HCT116 (cell line): ENCODE measurements around the gene C11orf68. TPM values are rescaled to one million over a fixed set of nuclear protein-coding genes. Genes with fewer than 3 reads are reported as not detected.

Source experiments
- ATAC-seq: fragments of 200-7000 bp; cut with Tn5 transposase; 2 replicates; pipeline ENCODE4 v1.9.1; 2020; ENCODE audit warnings: mild to moderate bottlenecking, moderate library complexity
- BruUV-seq: library from RNA; stranded (reverse); fragments of 400-500 nt; replicated peaks from 2 replicates; lab custom pipeline; 2021; lab: Mats Ljungman, UMichigan
- CTCF ChIA-PET: fragments of 300-600 bp; sonication (Branson Sonifier 250); formaldehyde crosslinking; loops from one replicate; lab custom pipeline; 2021; ENCODE audit warnings: antibody characterized with exemption; lab: Charles Lee
- POLR2A ChIA-PET: fragments of 300-600, 350-600 bp; sonication (Branson Sonifier 250); formaldehyde crosslinking; loops from one replicate; lab custom pipeline; 2021; ENCODE audit warnings: antibody characterized with exemption; lab: Charles Lee
- RAD21 ChIA-PET, 2 experiments: fragments of 300-600 bp; sonication (Branson Sonifier 250); formaldehyde crosslinking; loops; one replicate each; lab custom pipeline; 2023; ENCODE audit warnings: low total read pairs in 2 of 2; ENCODE audit not compliant: uncharacterized antibody in 2 of 2, unreplicated experiment in 2 of 2, low non-redundant PET in 1 of 2; lab: Charles Lee
- DNase-seq: peaks from one replicate; pipeline ENCODE4 v3.0.0-alpha.2; 2010; ENCODE audit warnings: low read depth, low spot score
- H2AFZ ChIP-seq: fragments of 200-600 bp; shearing (Covaris generic), sonication (generic); 2 replicates; pipeline ENCODE4 v1.6.1; 2017; ENCODE audit warnings: low read depth, mixed run types, mixed read lengths, antibody characterized with exemption, low read length; ENCODE audit not compliant: poor library complexity, severe bottlenecking
- H3K27ac ChIP-seq: 2 replicates; pipeline ENCODE4 v1.5.1; 2012; ENCODE audit warnings: low read depth, low read length
- H3K27me3 ChIP-seq: fragments of 200-600 bp; sonication (generic); 2 replicates; pipeline ENCODE4 v1.6.1; 2016; ENCODE audit warnings: mixed run types, low read length, mixed read lengths; ENCODE audit not compliant: insufficient read depth
- H3K36me3 ChIP-seq, 2 experiments: fragments of 200-500 bp in 1 of 2; fragments of 200-600 bp in 1 of 2; sonication (Bioruptor generic) in 1 of 2; sonication (generic) in 1 of 2; 2 replicates each; pipeline versions ENCODE4 v1.5.1 to v1.6.1; 2014 to 2016; ENCODE audit warnings: low read length in 2 of 2, inconsistent platforms in 1 of 2, mixed read lengths in 1 of 2, mixed run types in 1 of 2; ENCODE audit not compliant: insufficient read depth in 2 of 2, control insufficient read depth in 1 of 2
- H3K4me1 ChIP-seq, 2 experiments: fragments of 200-600 bp in 1 of 2; sonication (generic) in 1 of 2; 2 replicates each; pipeline versions ENCODE4 v1.5.1 to v1.6.1; 2012 to 2017; ENCODE audit warnings: low read length in 2 of 2, inconsistent platforms in 1 of 2, mild to moderate bottlenecking in 1 of 2, mixed read lengths in 1 of 2, mixed run types in 1 of 2, moderate library complexity in 1 of 2; ENCODE audit not compliant: insufficient read depth in 2 of 2, control insufficient read depth in 1 of 2
- H3K4me2 ChIP-seq: fragments of 200-600 bp; sonication (generic); 2 replicates; pipeline ENCODE4 v1.6.1; 2017; ENCODE audit warnings: mixed run types, low read length, mixed read lengths
- H3K4me3 ChIP-seq, 2 experiments: fragments of 200-600 bp in 1 of 2; sonication (generic) in 1 of 2; replicated peaks in 1 of 2; 2 replicates each; pipeline ENCODE4 v1.5.1; 2011 to 2016; ENCODE audit warnings: low read length in 2 of 2, control low read depth in 1 of 2, low read depth in 1 of 2, mild to moderate bottlenecking in 1 of 2, mixed read lengths in 1 of 2, mixed run types in 1 of 2
- H3K79me2 ChIP-seq: fragments of 200-600 bp; sonication (generic); 2 replicates; pipeline ENCODE4 v1.6.1; 2017; ENCODE audit warnings: mild to moderate bottlenecking, mixed run types, low read length, moderate library complexity, mixed read lengths; ENCODE audit not compliant: insufficient read depth
- H3K9ac ChIP-seq: fragments of 200-600 bp; sonication (generic); 2 replicates; pipeline ENCODE4 v1.6.1; 2016; ENCODE audit warnings: low read length, mixed read lengths
- H3K9me2 ChIP-seq: fragments of 200-600 bp; sonication (generic), shearing (Covaris generic); 2 replicates; pipeline ENCODE4 v1.6.1; 2017; ENCODE audit warnings: mixed run types, mild to moderate bottlenecking, moderate library complexity; ENCODE audit not compliant: insufficient read depth
- H3K9me3 ChIP-seq, 2 experiments: fragments of 200-500 bp in 1 of 2; fragments of 200-600 bp in 1 of 2; sonication (Bioruptor generic) in 1 of 2; sonication (generic) in 1 of 2; 2 replicates each; pipeline ENCODE4 v1.6.1; 2014 to 2017; ENCODE audit warnings: low read length in 2 of 2, mixed read lengths in 2 of 2, inconsistent platforms in 1 of 2, low read depth in 1 of 2, mild to moderate bottlenecking in 1 of 2, mixed run types in 1 of 2, moderate library complexity in 1 of 2; ENCODE audit not compliant: control insufficient read depth in 1 of 2, insufficient read depth in 1 of 2
- H4K20me1 ChIP-seq: fragments of 200-600 bp; sonication (generic), shearing (Covaris generic); 2 replicates; pipeline ENCODE4 v1.6.1; 2017; ENCODE audit warnings: mixed run types, mild to moderate bottlenecking, moderate library complexity; ENCODE audit not compliant: insufficient read depth
- CBX3 ChIP-seq: IDR thresholded peaks from 2 replicates; pipeline ENCODE4 v1.6.1; 2012; ENCODE audit warnings: low read depth
- CEBPB ChIP-seq: IDR thresholded peaks from 2 replicates; pipeline ENCODE4 v1.6.1; 2012; ENCODE audit warnings: low read depth
- ELF1 ChIP-seq: IDR thresholded peaks from 2 replicates; pipeline ENCODE4 v1.6.1; 2012; ENCODE audit warnings: low read depth, borderline replicate concordance
- EZH2 ChIP-seq: fragments of 200-600 bp; sonication (generic); IDR thresholded peaks from 2 replicates; pipeline ENCODE4 v1.6.1; 2017; ENCODE audit warnings: antibody characterized with exemption, mixed run types
- JUND ChIP-seq: IDR thresholded peaks from 2 replicates; pipeline ENCODE4 v1.6.1; 2012
- POLR2A ChIP-seq: IDR thresholded peaks from 2 replicates; pipeline ENCODE4 v1.7.0; 2011; ENCODE audit warnings: borderline replicate concordance; ENCODE audit not compliant: insufficient read depth, insufficient read length; ENCODE audit errors: extremely low read depth
- TCF7L2 ChIP-seq: IDR thresholded peaks from 2 replicates; pipeline ENCODE4 v1.7.0; 2011; ENCODE audit warnings: borderline replicate concordance, inconsistent platforms; ENCODE audit not compliant: insufficient read depth, insufficient read length; ENCODE audit errors: extremely low read depth
- ZFX ChIP-seq: fragments of 450-650 bp; IDR thresholded peaks from 2 replicates; pipeline ENCODE4 v1.6.1; 2017
- ZNF274 ChIP-seq: fragments of 200-500 bp; sonication (Bioruptor generic); IDR thresholded peaks from 2 replicates; pipeline ENCODE4 v1.6.1; 2014; ENCODE audit warnings: mild to moderate bottlenecking, low read depth, low read length, inconsistent platforms
- intact Hi-C: fragments of 100-400 bp; cut with micrococcal nuclease; formaldehyde crosslinking; loops from 2 replicates; pipeline ENCODE4 v1.10.0; 2022
- total RNA-seq: library from RNA; stranded (reverse); gene quantifications from one replicate; pipeline ENCODE4 v1.2.1, GENCODE V29; 2021; ENCODE audit not compliant: unreplicated experiment
- TF ChIP-seq, protein P1 (sequence below): IDR thresholded peaks from 2 replicates; pipeline ENCODE4 v1.6.1; 2012
- TF ChIP-seq, protein P2 (sequence below): IDR thresholded peaks from 2 replicates; pipeline ENCODE4 v1.6.1; 2011; ENCODE audit warnings: mild to moderate bottlenecking, low read length, moderate library complexity; ENCODE audit not compliant: insufficient replicate concordance; ENCODE audit errors: extremely low read depth
- TF ChIP-seq, protein P3 (sequence below): IDR thresholded peaks from 2 replicates; pipeline ENCODE4 v1.6.1; 2012
- TF ChIP-seq, protein P4 (sequence below), 3 experiments: fragments of 200-600 bp in 1 of 3; sonication (generic) in 1 of 3; IDR thresholded peaks in 2 of 3; conservative IDR thresholded peaks in 1 of 3; 2 replicates each; pipeline ENCODE4 v1.5.1; 2012 to 2017; ENCODE audit warnings: low read depth in 2 of 3, low read length in 2 of 3, antibody characterized with exemption in 1 of 3, borderline replicate concordance in 1 of 3, control low read depth in 1 of 3, mild to moderate bottlenecking in 1 of 3, mixed read lengths in 1 of 3, mixed run types in 1 of 3, moderate library complexity in 1 of 3; ENCODE audit not compliant: insufficient read depth in 1 of 3

C11orf68 gene
- total RNA-seq, 1 experiment from 2014 or later, result 49.8 TPM

DNA sequence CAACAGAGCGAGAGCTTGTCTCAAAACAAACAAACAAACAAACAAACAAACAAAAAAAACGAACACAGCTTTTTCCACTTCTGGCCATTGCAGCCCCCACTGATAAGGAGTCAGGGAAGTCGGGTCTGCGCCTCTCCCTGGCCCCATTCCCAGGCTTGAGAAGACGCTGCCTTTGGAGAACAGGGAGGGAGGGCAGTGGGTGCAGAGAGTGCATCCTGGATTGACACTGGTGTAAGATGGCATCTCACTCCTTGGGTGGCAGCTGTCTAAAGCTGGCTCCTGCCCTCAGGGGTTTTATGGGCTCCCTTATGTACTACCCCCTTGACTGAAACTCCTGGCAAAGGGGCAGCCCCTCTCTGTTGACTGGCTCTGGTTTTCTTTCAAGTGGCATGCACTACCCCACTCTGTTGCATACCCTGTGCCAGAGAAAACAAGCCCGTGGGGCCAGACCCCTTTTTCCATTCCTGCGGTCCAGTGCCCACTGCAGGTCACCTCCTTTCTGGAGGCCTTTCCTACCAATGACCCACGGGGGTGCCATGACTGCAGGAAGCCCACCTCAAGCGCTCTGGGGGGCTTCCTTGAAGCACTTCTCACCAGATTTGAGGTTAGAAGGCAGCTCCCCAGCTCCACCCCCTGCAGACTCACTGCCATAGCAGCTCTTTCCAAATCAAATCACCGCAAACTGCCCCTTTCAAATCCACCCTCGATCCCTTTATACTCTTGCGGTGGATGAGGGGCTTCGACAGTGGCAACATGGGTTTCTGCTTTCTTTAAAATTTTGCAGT lies 13.1 kb upstream of the C11orf68 start:
- Histone ChIP-seq H3K4me3 (no peak overlapping the region), H3K27me3 (no peaks in the 10 kb centered on the region), H4K20me1 (no peaks in the 10 kb centered on the region), H3K4me1 (peaks cover 6 to 16% of the 10 kb centered on the region in 2 experiments; a peak in 3 of 4 replicates), H2AFZ (peak overlapping the region; percentile 70), H3K9me2 (no peaks in the 10 kb centered on the region), H3K9me3 (no peaks in the 10 kb centered on the region), H3K36me3 (no peaks in the 10 kb centered on the region), H3K9ac (no peak overlapping the region)
- ChIA-PET CTCF (interaction anchor here (0.6 to 1.3 kb wide), 3 partner anchors 9 to 120 kb away, joined by 3 to 6 read pairs (median 3); partner anchors contain the start of gene SF3B2), POLR2A (interaction anchor here (1.2 to 2.9 kb wide), 2 partner anchors 16 to 42 kb away, joined by 3 to 7 read pairs; partner anchors contain the start of gene CCDC85B), RAD21 (no interaction called here)
- BruUV-seq, result no TSS peak
- intact Hi-C loops, result no loop called here
- ATAC-seq, result peak; percentile 45
- TF ChIP-seq CBX3, result no peak
- no peak for TF ChIP-seq TCF7L2
- TF ChIP-seq, protein P1, sequence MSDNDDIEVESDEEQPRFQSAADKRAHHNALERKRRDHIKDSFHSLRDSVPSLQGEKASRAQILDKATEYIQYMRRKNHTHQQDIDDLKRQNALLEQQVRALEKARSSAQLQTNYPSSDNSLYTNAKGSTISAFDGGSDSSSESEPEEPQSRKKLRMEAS, result no peak
- TF ChIP-seq JUND, result no peak
- no peak for TF ChIP-seq POLR2A
- no peak for TF ChIP-seq ZNF274
- no peak for TF ChIP-seq CEBPB
- no peak for TF ChIP-seq ZFX
- TF ChIP-seq EZH2, result no peak
- TF ChIP-seq, protein P2, sequence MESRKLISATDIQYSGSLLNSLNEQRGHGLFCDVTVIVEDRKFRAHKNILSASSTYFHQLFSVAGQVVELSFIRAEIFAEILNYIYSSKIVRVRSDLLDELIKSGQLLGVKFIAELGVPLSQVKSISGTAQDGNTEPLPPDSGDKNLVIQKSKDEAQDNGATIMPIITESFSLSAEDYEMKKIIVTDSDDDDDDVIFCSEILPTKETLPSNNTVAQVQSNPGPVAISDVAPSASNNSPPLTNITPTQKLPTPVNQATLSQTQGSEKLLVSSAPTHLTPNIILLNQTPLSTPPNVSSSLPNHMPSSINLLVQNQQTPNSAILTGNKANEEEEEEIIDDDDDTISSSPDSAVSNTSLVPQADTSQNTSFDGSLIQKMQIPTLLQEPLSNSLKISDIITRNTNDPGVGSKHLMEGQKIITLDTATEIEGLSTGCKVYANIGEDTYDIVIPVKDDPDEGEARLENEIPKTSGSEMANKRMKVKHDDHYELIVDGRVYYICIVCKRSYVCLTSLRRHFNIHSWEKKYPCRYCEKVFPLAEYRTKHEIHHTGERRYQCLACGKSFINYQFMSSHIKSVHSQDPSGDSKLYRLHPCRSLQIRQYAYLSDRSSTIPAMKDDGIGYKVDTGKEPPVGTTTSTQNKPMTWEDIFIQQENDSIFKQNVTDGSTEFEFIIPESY, result no peak
- no peak for TF ChIP-seq ELF1
- TF ChIP-seq, protein P3, sequence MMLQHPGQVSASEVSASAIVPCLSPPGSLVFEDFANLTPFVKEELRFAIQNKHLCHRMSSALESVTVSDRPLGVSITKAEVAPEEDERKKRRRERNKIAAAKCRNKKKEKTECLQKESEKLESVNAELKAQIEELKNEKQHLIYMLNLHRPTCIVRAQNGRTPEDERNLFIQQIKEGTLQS, result no peak
- TF ChIP-seq, protein P4, sequence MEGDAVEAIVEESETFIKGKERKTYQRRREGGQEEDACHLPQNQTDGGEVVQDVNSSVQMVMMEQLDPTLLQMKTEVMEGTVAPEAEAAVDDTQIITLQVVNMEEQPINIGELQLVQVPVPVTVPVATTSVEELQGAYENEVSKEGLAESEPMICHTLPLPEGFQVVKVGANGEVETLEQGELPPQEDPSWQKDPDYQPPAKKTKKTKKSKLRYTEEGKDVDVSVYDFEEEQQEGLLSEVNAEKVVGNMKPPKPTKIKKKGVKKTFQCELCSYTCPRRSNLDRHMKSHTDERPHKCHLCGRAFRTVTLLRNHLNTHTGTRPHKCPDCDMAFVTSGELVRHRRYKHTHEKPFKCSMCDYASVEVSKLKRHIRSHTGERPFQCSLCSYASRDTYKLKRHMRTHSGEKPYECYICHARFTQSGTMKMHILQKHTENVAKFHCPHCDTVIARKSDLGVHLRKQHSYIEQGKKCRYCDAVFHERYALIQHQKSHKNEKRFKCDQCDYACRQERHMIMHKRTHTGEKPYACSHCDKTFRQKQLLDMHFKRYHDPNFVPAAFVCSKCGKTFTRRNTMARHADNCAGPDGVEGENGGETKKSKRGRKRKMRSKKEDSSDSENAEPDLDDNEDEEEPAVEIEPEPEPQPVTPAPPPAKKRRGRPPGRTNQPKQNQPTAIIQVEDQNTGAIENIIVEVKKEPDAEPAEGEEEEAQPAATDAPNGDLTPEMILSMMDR (IDR thresholded peaks at IDR 0.05 in 2 of 3, conservative IDR thresholded peaks at IDR 0.05 in 1 of 3; ENCODE audit: borderline replicate concordance in 1 of 3, insufficient read depth in 1 of 3, low read depth in 2 of 3, low read length in 2 of 3), result no peak
- TF ChIP-seq, all 23 proteins: peak for 0
- Histone ChIP-seq H3K27ac (no peak overlapping the region), H3K4me2 (peak overlapping the region; percentile 76), H3K79me2 (no peaks in the 10 kb centered on the region)
- no peak for DNase-seq
